Epithelial cell of prostate (primary cell): ENCODE measurements around the gene GRIP1.

Experiments
- DNase-seq: peaks from one replicate; pipeline ENCODE4 v3.0.0-alpha.2; 2011; ENCODE audit warnings: low read depth, low spot score
- H3K27ac ChIP-seq: fragments of 450-650 bp; 2 replicates; pipeline ENCODE4 v1.5.1; 2017; ENCODE audit warnings: mild to moderate bottlenecking

The GRIP1 gene

GRCh38 chr12:66661357-66661756 lies 17.5 kb downstream of the GRIP1 start:
- DNase-seq, result no peak
- H3K27ac ChIP-seq, result no peak overlapping the region

- no peak for DNase-seq
- H3K27ac ChIP-seq, result no peak overlapping the region
Measured at GRCh38 chr12:66653796-66654195, 25.1 kb downstream of the GRIP1 start.

- no peak for DNase-seq
- no peak overlapping the region for H3K27ac ChIP-seq
Measured at GRCh38 chr12:66648033-66648735, 30.7 kb downstream of the GRIP1 start.

GRCh38 chr12:66647034-66647691 lies 31.7 kb downstream of the GRIP1 start:
- DNase-seq, result peak; percentile 57
- peak overlapping the region; percentile 40 for H3K27ac ChIP-seq

GRCh38 chr12:66644151-66644550 lies 34.7 kb downstream of the GRIP1 start:
- H3K27ac ChIP-seq, result no peak overlapping the region
- no peak for DNase-seq

- no peak for DNase-seq
- H3K27ac ChIP-seq, result no peak overlapping the region
Measured at GRCh38 chr12:66640691-66641460, 38.0 kb downstream of the GRIP1 start.

GRCh38 chr12:66638666-66639065 lies 40.2 kb downstream of the GRIP1 start:
- DNase-seq, result no peak
- H3K27ac ChIP-seq, result no peak overlapping the region

- H3K27ac ChIP-seq, result no peak overlapping the region
- no peak for DNase-seq
Measured at GRCh38 chr12:66637699-66638301, 41.1 kb downstream of the GRIP1 start.

GRCh38 chr12:66636771-66637170 lies 42.1 kb downstream of the GRIP1 start:
- no peak for DNase-seq
- H3K27ac ChIP-seq, result no peak overlapping the region

GRCh38 chr12:66633676-66634075 lies 45.2 kb downstream of the GRIP1 start:
- peak; percentile 10 for DNase-seq
- peak overlapping the region; percentile 64 for H3K27ac ChIP-seq

- H3K27ac ChIP-seq, result no peak overlapping the region
- DNase-seq, result no peak
Measured at GRCh38 chr12:66629138-66629870, 49.6 kb downstream of the GRIP1 start.

- H3K27ac ChIP-seq, result no peak overlapping the region
- DNase-seq, result no peak
Measured at GRCh38 chr12:66627988-66628317, 50.9 kb downstream of the GRIP1 start.

- no peak for DNase-seq
- H3K27ac ChIP-seq, result no peak overlapping the region
Measured at GRCh38 chr12:66627270-66627987, 51.4 kb downstream of the GRIP1 start.

GRCh38 chr12:66624806-66625205 lies 54.1 kb downstream of the GRIP1 start:
- DNase-seq, result no peak
- H3K27ac ChIP-seq, result no peak overlapping the region

GRCh38 chr12:66623455-66623854 lies 55.4 kb downstream of the GRIP1 start:
- DNase-seq, result no peak
- no peak overlapping the region for H3K27ac ChIP-seq

GRCh38 chr12:66620688-66621087 lies 58.2 kb downstream of the GRIP1 start:
- DNase-seq, result no peak
- no peak overlapping the region for H3K27ac ChIP-seq

GRCh38 chr12:66620026-66620425 lies 58.9 kb downstream of the GRIP1 start:
- H3K27ac ChIP-seq, result no peak overlapping the region
- no peak for DNase-seq

- no peak overlapping the region for H3K27ac ChIP-seq
- no peak for DNase-seq
Measured at GRCh38 chr12:66617991-66618390, 60.9 kb downstream of the GRIP1 start.

GRCh38 chr12:66612090-66612775 lies 66.6 kb downstream of the GRIP1 start:
- no peak overlapping the region for H3K27ac ChIP-seq
- no peak for DNase-seq
